HUES64 (cell line): ENCODE results near the gene AGMAT. TPM values are rescaled to one million over a fixed set of nuclear protein-coding genes. Genes with fewer than 3 reads are reported as not detected.

Experiments used
- H3K27ac ChIP-seq: 2 replicates; pipeline ENCODE4 v1.7.0; 2013; ENCODE audit warnings: low read depth, low read length, inconsistent platforms
- H3K27me3 ChIP-seq: 2 replicates; pipeline ENCODE4 v1.6.1; 2013; ENCODE audit warnings: mild to moderate bottlenecking, low read length; ENCODE audit not compliant: insufficient read depth
- H3K36me3 ChIP-seq: 2 replicates; pipeline ENCODE4 v1.6.1; 2013; ENCODE audit warnings: mild to moderate bottlenecking, low read length; ENCODE audit not compliant: insufficient read depth
- H3K4me1 ChIP-seq: 2 replicates; pipeline ENCODE4 v1.6.1; 2013; ENCODE audit warnings: mild to moderate bottlenecking, low read length, moderate library complexity; ENCODE audit not compliant: insufficient read depth
- H3K4me3 ChIP-seq: 2 replicates; pipeline ENCODE4 v1.5.1; 2013; ENCODE audit warnings: mild to moderate bottlenecking, low read length, moderate library complexity
- H3K9ac ChIP-seq: 2 replicates; pipeline ENCODE4 v1.6.1; 2013; ENCODE audit warnings: mild to moderate bottlenecking, low read depth, low read length
- H3K9me3 ChIP-seq: 2 replicates; pipeline ENCODE4 v1.6.1; 2013; ENCODE audit warnings: low read depth, low read length; ENCODE audit not compliant: insufficient read depth
- WGBS: fragments of 150-250, 120-280 bp; methylation state at CpG from one replicate; pipeline ENCODE4 v1.1.7; 2013; ENCODE audit warnings: missing lambda C conversion rate; 5-methylcytosine and 5-hydroxymethylcytosine counted together
- polyA plus RNA-seq, 2 experiments: library from polyadenylated mRNA; stranded (reverse); fragments of 50-300 nt; gene quantifications; one replicate each; pipeline ENCODE4 v1.2.3, GENCODE V29; 2013

AGMAT gene
- 3.4 TPM for polyA plus RNA-seq (2013, experiment 1 of 2)
- 2.7 TPM for polyA plus RNA-seq (2013, experiment 2 of 2)

- 4% methylated on average over 68 of the region's 68 CpGs for WGBS
- peak within 1 kb of the TSS; percentile 72 for H3K4me3 ChIP-seq
- H3K9ac ChIP-seq = peak within 1 kb of the TSS; percentile 91
- H3K36me3 ChIP-seq = peaks cover 3% of the 10 kb centered on the region; the same call in 1 of the 2 replicates
- H3K27me3 ChIP-seq = no peaks in the 10 kb centered on the region
- peaks cover 2% of the 10 kb centered on the region; the same call in 1 of the 2 replicates for H3K4me1 ChIP-seq
- H3K27ac ChIP-seq = peak within 1 kb of the TSS; percentile 71
- H3K9me3 ChIP-seq = no peaks in the 10 kb centered on the region
Measured at GRCh38 chr1:15584489-15585363, at the start of gene AGMAT. AGMAT (minus strand) TSS chr1:15585051; CDS start chr1:15584967, 84 bp downstream.

- H3K27me3 ChIP-seq = no peaks in the 10 kb centered on the region
- WGBS = 94% methylated on average over 9 of the region's 9 CpGs
Measured at GRCh38 chr1:15633756-15634420, 49.0 kb upstream of the AGMAT start.

GRCh38 chr1:15628003-15628402 lies 43.2 kb upstream of the AGMAT start:
- Histone ChIP-seq H3K27ac (no peak overlapping the region), H3K4me3 (no peak overlapping the region), H3K27me3 (no peaks in the 10 kb centered on the region), H3K4me1 (no peaks in the 10 kb centered on the region), H3K36me3 (peaks cover 63% of the 10 kb centered on the region), H3K9me3 (no peaks in the 10 kb centered on the region), H3K9ac (no peak overlapping the region)
- 100% methylated on average over 1 of the region's 1 CpG for WGBS

More at GRCh38 chr1:15633756-15634420, 49.0 kb upstream of the AGMAT start:
- Histone ChIP-seq H3K9ac (no peak overlapping the region), H3K36me3 (peaks cover 92% of the 10 kb centered on the region), H3K4me3 (no peak overlapping the region), H3K27ac (no peak overlapping the region), H3K4me1 (no peaks in the 10 kb centered on the region), H3K9me3 (no peaks in the 10 kb centered on the region)

- Histone ChIP-seq H3K27me3 (no peaks in the 10 kb centered on the region), H3K27ac (no peak overlapping the region), H3K4me1 (no peaks in the 10 kb centered on the region), H3K36me3 (peaks cover 57% of the 10 kb centered on the region), H3K4me3 (no peak overlapping the region), H3K9ac (no peak overlapping the region), H3K9me3 (no peaks in the 10 kb centered on the region)
- 96% methylated on average over 3 of the region's 4 CpGs for WGBS
Measured at GRCh38 chr1:15627343-15627988, 42.6 kb upstream of the AGMAT start.

GRCh38 chr1:15626269-15626950 lies 41.6 kb upstream of the AGMAT start:
- Histone ChIP-seq H3K36me3 (peaks cover 48% of the 10 kb centered on the region), H3K9me3 (no peaks in the 10 kb centered on the region), H3K4me3 (no peak overlapping the region), H3K27ac (no peak overlapping the region), H3K4me1 (no peaks in the 10 kb centered on the region), H3K27me3 (no peaks in the 10 kb centered on the region), H3K9ac (no peak overlapping the region)
- 96% methylated on average over 11 of the region's 11 CpGs for WGBS

- H3K36me3 ChIP-seq = peaks cover 46% of the 10 kb centered on the region
- peak overlapping the region; percentile 20; the same call in 1 of the 2 replicates for H3K27ac ChIP-seq
- no peaks in the 10 kb centered on the region for H3K27me3 ChIP-seq
- H3K4me3 ChIP-seq = no peak overlapping the region
- no peaks in the 10 kb centered on the region for H3K9me3 ChIP-seq
- H3K4me1 ChIP-seq = peaks cover 4% of the 10 kb centered on the region; the same call in 1 of the 2 replicates
- no peak overlapping the region for H3K9ac ChIP-seq
- 95% methylated on average over 13 of the region's 13 CpGs for WGBS
Measured at GRCh38 chr1:15625056-15625917, 40.4 kb upstream of the AGMAT start.

- Histone ChIP-seq H3K4me3 (no peak overlapping the region), H3K27me3 (no peaks in the 10 kb centered on the region), H3K9me3 (no peaks in the 10 kb centered on the region), H3K27ac (no peak overlapping the region), H3K36me3 (peaks cover 40% of the 10 kb centered on the region), H3K9ac (no peak overlapping the region), H3K4me1 (peaks cover 9% of the 10 kb centered on the region; the same call in 1 of the 2 replicates)
- 89% methylated on average over 3 of the region's 3 CpGs for whole genome bisulfite sequencing
Measured at GRCh38 chr1:15624133-15624714, 39.4 kb upstream of the AGMAT start.

GRCh38 chr1:15623435-15623834 lies 38.6 kb upstream of the AGMAT start:
- Histone ChIP-seq H3K27ac (no peak overlapping the region), H3K27me3 (no peaks in the 10 kb centered on the region), H3K4me3 (no peak overlapping the region), H3K36me3 (peaks cover 33% of the 10 kb centered on the region), H3K9me3 (no peaks in the 10 kb centered on the region), H3K4me1 (peaks cover 11% of the 10 kb centered on the region; the same call in 1 of the 2 replicates), H3K9ac (no peak overlapping the region)
- 87% methylated on average over 6 of the region's 6 CpGs for WGBS

GRCh38 chr1:15622712-15623373 lies 38.0 kb upstream of the AGMAT start:
- Histone ChIP-seq H3K27ac (no peak overlapping the region), H3K36me3 (peaks cover 27% of the 10 kb centered on the region), H3K9me3 (no peaks in the 10 kb centered on the region), H3K4me3 (no peak overlapping the region), H3K27me3 (no peaks in the 10 kb centered on the region), H3K9ac (no peak overlapping the region), H3K4me1 (peaks cover 11% of the 10 kb centered on the region; the same call in 1 of the 2 replicates)
- WGBS = 96% methylated on average over 6 of the region's 7 CpGs
